Loucy (cell line): ENCODE data around the gene SLC39A11.

Experiments
- H2AFZ ChIP-seq: fragments of 200-600 bp; sonication (generic); 2 replicates; pipeline ENCODE4 v1.6.0; 2016; ENCODE audit warnings: antibody characterized with exemption, mild to moderate bottlenecking, low read length, moderate library complexity
- H3F3A ChIP-seq: fragments of 200-600 bp; 2 replicates; pipeline ENCODE4 v1.6.0; 2016; ENCODE audit warnings: antibody characterized with exemption, low read depth, mild to moderate bottlenecking
- H3K27me3 ChIP-seq: fragments of 200-600 bp; sonication (generic); 2 replicates; pipeline ENCODE4 v1.6.1; 2014; ENCODE audit warnings: low read length, mild to moderate bottlenecking; ENCODE audit not compliant: insufficient read depth, poor library complexity, severe bottlenecking
- H3K36me3 ChIP-seq: fragments of 200-600 bp; sonication (generic); 2 replicates; pipeline ENCODE4 v1.6.1; 2016; ENCODE audit warnings: low read length; ENCODE audit not compliant: insufficient read depth
- H3K4me1 ChIP-seq: fragments of 200-600 bp; sonication (generic); 2 replicates; pipeline ENCODE4 v1.5.1; 2014; ENCODE audit warnings: low read length, mild to moderate bottlenecking; ENCODE audit not compliant: insufficient read depth, poor library complexity, severe bottlenecking
- H3K4me2 ChIP-seq: fragments of 200-600 bp; sonication (generic); 2 replicates; pipeline ENCODE4 v1.6.0; 2014; ENCODE audit warnings: antibody characterized with exemption, low read length, low read depth, mild to moderate bottlenecking; ENCODE audit not compliant: poor library complexity, severe bottlenecking
- H3K4me3 ChIP-seq: fragments of 200-600 bp; sonication (generic); 2 replicates; pipeline ENCODE4 v1.5.1; 2014; ENCODE audit warnings: low read length, mild to moderate bottlenecking, mixed read lengths; ENCODE audit not compliant: poor library complexity, severe bottlenecking
- H3K79me2 ChIP-seq: fragments of 200-600 bp; sonication (generic); 2 replicates; pipeline ENCODE4 v1.6.1; 2014; ENCODE audit warnings: low read length; ENCODE audit not compliant: insufficient read depth
- H3K9ac ChIP-seq: fragments of 200-600 bp; sonication (generic); 2 replicates; pipeline ENCODE4 v1.6.0; 2014; ENCODE audit warnings: mild to moderate bottlenecking, low read depth, low read length, moderate library complexity; ENCODE audit not compliant: poor library complexity, severe bottlenecking
- H3K9me2 ChIP-seq: fragments of 200-600 bp; sonication (generic); replicated peaks from 2 replicates; pipeline ENCODE4 v1.6.1; 2016; ENCODE audit warnings: low read depth, low read length, mixed read lengths
- H3K9me3 ChIP-seq: fragments of 200-600 bp; sonication (generic); 2 replicates; pipeline ENCODE4 v1.6.1; 2014; ENCODE audit warnings: mild to moderate bottlenecking, antibody characterized with exemption, low read length, low read depth; ENCODE audit not compliant: insufficient read depth
- H4K20me1 ChIP-seq: fragments of 200-600 bp; sonication (generic); 2 replicates; pipeline ENCODE4 v1.6.0; 2014; ENCODE audit warnings: antibody characterized with exemption, low read length, mild to moderate bottlenecking; ENCODE audit not compliant: insufficient read depth, poor library complexity, severe bottlenecking
- EZH2phosphoT487 ChIP-seq: fragments of 200-600 bp; IDR thresholded peaks from 2 replicates; pipeline ENCODE4 v1.6.1; 2018; ENCODE audit warnings: antibody characterized with exemption, mild to moderate bottlenecking, moderate library complexity, borderline replicate concordance
- TF ChIP-seq, protein P1 (sequence below): fragments of 200-600 bp; sonication (generic); conservative IDR thresholded peaks from 2 replicates; pipeline ENCODE4 v1.5.1; 2014; ENCODE audit warnings: mild to moderate bottlenecking, antibody characterized with exemption, low read length

SLC39A11 gene

DNA sequence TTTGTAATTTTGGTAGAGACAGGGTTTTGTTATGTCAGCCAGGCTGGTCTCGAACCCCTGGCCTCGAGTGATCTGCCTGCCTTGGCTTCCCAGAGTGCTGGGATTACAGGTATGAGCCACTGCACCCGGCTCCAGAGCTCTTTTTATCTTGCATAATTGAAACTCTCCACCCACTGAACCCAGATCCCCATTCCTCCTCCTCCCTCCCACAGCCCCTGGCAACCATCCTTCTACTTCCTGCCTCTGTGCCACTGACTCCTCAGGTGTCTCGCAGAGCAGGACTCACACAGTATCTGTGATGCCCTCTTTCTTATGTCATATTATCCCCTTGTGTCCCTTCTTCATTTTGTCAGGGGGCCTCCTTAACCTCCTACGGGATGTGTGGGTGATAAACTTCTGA lies 340.7 kb downstream of the SLC39A11 start:
- Histone ChIP-seq H3K9me2 (no peaks in the 10 kb centered on the region), H4K20me1 (no peaks in the 10 kb centered on the region), H3K36me3 (no peaks in the 10 kb centered on the region), H3K9me3 (no peaks in the 10 kb centered on the region), H3F3A (no peaks in the 10 kb centered on the region), H2AFZ (no peak overlapping the region), H3K27me3 (no peaks in the 10 kb centered on the region), H3K9ac (no peak overlapping the region), H3K4me2 (no peak overlapping the region), H3K4me3 (no peak overlapping the region), H3K4me1 (no peaks in the 10 kb centered on the region), H3K79me2 (no peaks in the 10 kb centered on the region)
- TF ChIP-seq, protein P1, sequence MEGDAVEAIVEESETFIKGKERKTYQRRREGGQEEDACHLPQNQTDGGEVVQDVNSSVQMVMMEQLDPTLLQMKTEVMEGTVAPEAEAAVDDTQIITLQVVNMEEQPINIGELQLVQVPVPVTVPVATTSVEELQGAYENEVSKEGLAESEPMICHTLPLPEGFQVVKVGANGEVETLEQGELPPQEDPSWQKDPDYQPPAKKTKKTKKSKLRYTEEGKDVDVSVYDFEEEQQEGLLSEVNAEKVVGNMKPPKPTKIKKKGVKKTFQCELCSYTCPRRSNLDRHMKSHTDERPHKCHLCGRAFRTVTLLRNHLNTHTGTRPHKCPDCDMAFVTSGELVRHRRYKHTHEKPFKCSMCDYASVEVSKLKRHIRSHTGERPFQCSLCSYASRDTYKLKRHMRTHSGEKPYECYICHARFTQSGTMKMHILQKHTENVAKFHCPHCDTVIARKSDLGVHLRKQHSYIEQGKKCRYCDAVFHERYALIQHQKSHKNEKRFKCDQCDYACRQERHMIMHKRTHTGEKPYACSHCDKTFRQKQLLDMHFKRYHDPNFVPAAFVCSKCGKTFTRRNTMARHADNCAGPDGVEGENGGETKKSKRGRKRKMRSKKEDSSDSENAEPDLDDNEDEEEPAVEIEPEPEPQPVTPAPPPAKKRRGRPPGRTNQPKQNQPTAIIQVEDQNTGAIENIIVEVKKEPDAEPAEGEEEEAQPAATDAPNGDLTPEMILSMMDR = no peak
- no peak for TF ChIP-seq EZH2phosphoT487

DNA sequence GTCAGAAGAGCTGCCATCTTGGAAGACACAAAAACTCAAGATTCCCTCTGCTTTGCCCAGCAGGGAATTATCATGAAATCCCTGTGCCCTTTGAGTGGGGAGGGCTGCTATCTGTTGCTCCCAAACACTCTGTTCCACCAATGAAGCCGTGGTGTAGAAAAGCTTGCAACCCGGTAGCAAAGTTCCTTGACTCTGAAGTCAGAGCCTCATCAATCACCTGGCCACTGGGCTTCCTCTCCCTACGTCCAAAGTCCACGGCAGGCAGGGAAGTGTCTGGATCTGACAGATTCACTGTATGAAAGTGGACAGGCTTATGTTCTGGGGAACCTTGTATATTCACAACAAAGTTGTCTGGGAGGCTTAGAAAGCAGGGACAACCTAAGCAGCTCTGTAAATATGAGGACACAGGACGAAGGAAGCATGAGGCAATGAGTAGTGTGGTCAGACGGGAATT lies 343.3 kb downstream of the SLC39A11 start:
- Histone ChIP-seq H3K4me3 (no peak overlapping the region), H3K79me2 (no peaks in the 10 kb centered on the region), H3K9ac (no peak overlapping the region), H3K4me1 (no peaks in the 10 kb centered on the region), H3K4me2 (no peak overlapping the region), H4K20me1 (no peaks in the 10 kb centered on the region), H3K9me3 (no peaks in the 10 kb centered on the region), H3K36me3 (no peaks in the 10 kb centered on the region), H2AFZ (no peak overlapping the region), H3F3A (no peaks in the 10 kb centered on the region), H3K9me2 (no peaks in the 10 kb centered on the region), H3K27me3 (no peaks in the 10 kb centered on the region)
- TF ChIP-seq EZH2phosphoT487 = no peak
- TF ChIP-seq, protein P1 = no peak

DNA sequence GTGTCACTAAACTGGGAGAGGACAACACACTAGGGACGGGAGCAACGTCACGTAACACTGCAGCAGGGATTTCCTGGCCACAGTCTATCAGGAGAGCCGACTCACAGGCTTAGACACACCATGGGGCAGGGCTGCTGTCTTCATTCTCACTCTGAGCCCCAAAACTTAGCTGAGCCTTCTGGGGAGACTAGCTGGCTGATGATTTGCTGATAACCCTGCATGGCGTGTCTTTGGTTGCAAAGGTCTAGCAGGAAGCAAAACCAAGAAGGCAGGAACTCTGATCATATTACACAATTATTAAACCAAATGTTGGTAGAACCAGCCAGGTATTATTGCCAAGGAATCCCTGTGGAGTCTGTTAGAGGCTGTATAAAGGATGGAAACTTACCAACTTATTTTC lies 345.0 kb downstream of the SLC39A11 start:
- H3K36me3 ChIP-seq = no peaks in the 10 kb centered on the region
- H4K20me1 ChIP-seq = no peaks in the 10 kb centered on the region
- no peak overlapping the region for H3K9ac ChIP-seq
- H3K79me2 ChIP-seq = no peaks in the 10 kb centered on the region
- no peak overlapping the region for H3K4me3 ChIP-seq
- no peak overlapping the region for H3K4me2 ChIP-seq
- H3K9me3 ChIP-seq = no peaks in the 10 kb centered on the region
- H3K4me1 ChIP-seq = no peaks in the 10 kb centered on the region
- no peak for TF ChIP-seq EZH2phosphoT487
- TF ChIP-seq, protein P1 = no peak
- no peaks in the 10 kb centered on the region for H3K27me3 ChIP-seq
- H3F3A ChIP-seq = no peaks in the 10 kb centered on the region
- H3K9me2 ChIP-seq = no peaks in the 10 kb centered on the region
- H2AFZ ChIP-seq = no peak overlapping the region
